HepG2 (cell line): ENCODE data around the gene ZBTB32. TPM values are rescaled to one million over a fixed set of nuclear protein-coding genes. Genes with fewer than 3 reads are reported as not detected.
"Not testable (repeated sequence)": the region's sequence is repeated elsewhere in the genome, so short reads cannot be mapped to it uniquely, and the experiment has no call there.

ENCODE experiments used
- ATAC-seq: fragments of 200-7000 bp; cut with Tn5 transposase; 3 replicates; pipeline ENCODE4 v1.9.1; 2020; ENCODE audit warnings: mild to moderate bottlenecking, moderate library complexity
- BruUV-seq: library from RNA; stranded (reverse); fragments of 400-500 nt; replicated peaks from 2 replicates; lab custom pipeline; 2021; lab: Mats Ljungman, UMichigan
- CTCF ChIA-PET: fragments of 300-600 bp; formaldehyde crosslinking; extraction: SDS; loops from one replicate; lab custom pipeline; 2021; ENCODE audit warnings: low total read pairs, inconsistent platforms, low intra/inter-chr PET ratio; lab: Yijun Ruan, JAX
- POLR2A ChIA-PET: fragments of 350-600 bp; sonication (Branson Sonifier 250); formaldehyde crosslinking; loops from one replicate; lab custom pipeline; 2020; ENCODE audit warnings: antibody characterized with exemption, inconsistent platforms; lab: Yijun Ruan, JAX
- DNase-seq: peaks from one replicate; pipeline ENCODE4 v3.0.0-alpha.2; 2015; ENCODE audit warnings: low spot score
- FAIRE-seq: peaks from 3 replicates; lab custom pipeline; 2011; peaks lifted over from hg19 to GRCh38; lab: Jason Lieb, UNC
- H2AFZ ChIP-seq: one replicate; pipeline ENCODE4 v1.6.1; 2011; ENCODE audit warnings: low read length, inconsistent platforms
- H3K27ac ChIP-seq: fragments of 300-600 bp; 3 replicates; pipeline ENCODE4 v1.8.0; 2011; ENCODE audit warnings: mixed run types, mild to moderate bottlenecking, mixed read lengths, low read length, inconsistent platforms; ENCODE audit not compliant: insufficient read depth; ENCODE audit errors: extremely low read length
- H3K27me3 ChIP-seq, 2 experiments: fragments of 200-600 bp in 1 of 2; 2 replicates in 1 of 2; 3 replicates in 1 of 2; pipeline versions ENCODE4 v1.6.0 to v1.8.0; 2011; ENCODE audit warnings: low read length in 2 of 2, mild to moderate bottlenecking in 2 of 2, moderate library complexity in 2 of 2, inconsistent platforms in 1 of 2; ENCODE audit not compliant: insufficient read depth in 2 of 2, control insufficient read depth in 1 of 2
- H3K36me3 ChIP-seq, 2 experiments: fragments of 200-600 bp in 1 of 2; replicated peaks in 1 of 2; 2 replicates in 1 of 2; 3 replicates in 1 of 2; pipeline versions ENCODE4 v1.5.1 to v1.8.0; 2011; ENCODE audit warnings: low read length in 2 of 2, inconsistent platforms in 1 of 2; ENCODE audit not compliant: insufficient read depth in 2 of 2, control insufficient read depth in 1 of 2
- H3K4me1 ChIP-seq: 2 replicates; pipeline ENCODE4 v1.5.1; 2012; ENCODE audit warnings: low read length, inconsistent platforms; ENCODE audit not compliant: insufficient read depth
- H3K4me2 ChIP-seq: 2 replicates; pipeline ENCODE4 v1.6.0; 2011; ENCODE audit warnings: low read depth, low read length, inconsistent platforms
- H3K4me3 ChIP-seq, 3 experiments: fragments of 200-600 bp in 1 of 3; sonication (generic), shearing (Covaris generic) in 1 of 3; replicated peaks in 1 of 3; 2 replicates each; pipeline ENCODE4 v1.5.1; 2011 to 2016; ENCODE audit warnings: low read length in 3 of 3, inconsistent platforms in 2 of 3, low read depth in 2 of 3, mild to moderate bottlenecking in 2 of 3, control low read depth in 1 of 3, mixed read lengths in 1 of 3; ENCODE audit not compliant: insufficient read depth in 1 of 3
- H3K79me2 ChIP-seq: one replicate; pipeline ENCODE4 v1.6.1; 2011; ENCODE audit warnings: low read length, inconsistent platforms; ENCODE audit not compliant: insufficient read depth
- H3K9ac ChIP-seq: 2 replicates; pipeline ENCODE4 v1.6.0; 2011; ENCODE audit warnings: mild to moderate bottlenecking, low read depth, low read length, inconsistent platforms; ENCODE audit not compliant: insufficient read depth
- H3K9me3 ChIP-seq: 2 replicates; pipeline ENCODE4 v1.5.1; 2012; ENCODE audit warnings: mild to moderate bottlenecking, low read length
- H4K20me1 ChIP-seq: 2 replicates; pipeline ENCODE4 v1.6.0; 2011; ENCODE audit warnings: inconsistent platforms, mild to moderate bottlenecking, low read length, moderate library complexity; ENCODE audit not compliant: insufficient read depth
- ARID3A ChIP-seq: IDR thresholded peaks from 2 replicates; pipeline ENCODE4 v1.6.1; 2012; ENCODE audit warnings: low read depth, low read length, improper control_type of control experiment
- NFYC ChIP-seq: IDR thresholded peaks from 2 replicates; pipeline ENCODE4 v1.6.1; 2016; ENCODE audit warnings: missing genetic modification reagents, missing compliant biosample characterization
- REST ChIP-seq, 2 experiments: IDR thresholded peaks; 2 replicates each; pipeline ENCODE4 v1.6.1; 2011 to 2012; ENCODE audit warnings: low read length in 2 of 2, borderline replicate concordance in 1 of 2, low read depth in 1 of 2, mild to moderate bottlenecking in 1 of 2, moderate library complexity in 1 of 2
- ZBTB33 ChIP-seq: sonication (generic); formaldehyde crosslinking; IDR thresholded peaks from 2 replicates; pipeline ENCODE4 v1.4.0; 2020; ENCODE audit warnings: missing genetic modification reagents
- ZKSCAN5 ChIP-seq: sonication (generic); formaldehyde crosslinking; IDR thresholded peaks from 2 replicates; pipeline ENCODE4 v1.5.1; 2020; ENCODE audit warnings: mild to moderate bottlenecking, missing genetic modification reagents
- WGBS: methylation state at CpG from one replicate; pipeline ENCODE4 v1.1.6; 2017; ENCODE audit warnings: low lambda C conversion rate; 5-methylcytosine and 5-hydroxymethylcytosine counted together
- in situ Hi-C: cut with HindIII; loops from 2 replicates; pipeline ENCODE4 v1.10.0; 2017; ENCODE audit warnings: low pct_unique_long_range_greater_than_20kb; ENCODE audit not compliant: extremely low pct_ligation_motif_present
- intact Hi-C: fragments of 100-400 bp; cut with micrococcal nuclease; formaldehyde crosslinking; loops from one replicate; pipeline ENCODE4 v1.10.0; 2022; ENCODE audit not compliant: unreplicated experiment
- polyA plus RNA-seq, 8 experiments: library from polyadenylated mRNA; depleted of rRNA in 3 of 8; stranded (reverse) in 7 of 8; unstranded in 1 of 8; fragments of >200 nt; fragmentation: Illumina TruSeq in 4 of 8; extraction: Trizol in 4 of 8; gene quantifications; 2 replicates each; pipeline versions ENCODE4 v1.2.1 to v1.2.3, GENCODE V29; 2011 to 2016; ENCODE audit warnings: low read depth in 4 of 8, missing spikeins in 1 of 8, mixed read lengths in 1 of 8; ENCODE audit not compliant: insufficient read depth in 1 of 8
- total RNA-seq, 5 experiments: library from RNA; depleted of rRNA; stranded (reverse); fragments of >200 nt; fragmentation: Illumina TruSeq; extraction: Trizol; gene quantifications; 2 replicates each; pipeline ENCODE4 v1.2.3, GENCODE V29; 2016; ENCODE audit warnings: low read depth in 1 of 5

ZBTB32 gene
- total and polyA plus RNA-seq, 2 of the 13 experiments (the other 11 are each of a cell fraction or from before 2014, with no cell fraction given) = not detected

- TF ChIP-seq ZBTB33 (peak; percentile 66), ZKSCAN5 (CRISPR knock-in tag) (no peak), ARID3A (no peak), NFYC (CRISPR knock-in tag) (peak; percentile 32; the same call in 1 of the 2 replicates), REST (IDR thresholded peaks at IDR 0.05; ENCODE audit: borderline replicate concordance in 1 of 2, low read depth in 1 of 2, low read length in 2 of 2) (peak; percentile 39 to 77)
- TF ChIP-seq, all 625 proteins: peak for 5
Measured at GRCh38 chr19:35704218-35704617, at the start of gene ZBTB32 (continued).

- BruUV-seq, POLR2A ChIA-PET, DNase-seq, ATAC-seq, in situ Hi-C loops, H3K79me2 ChIP-seq, intact Hi-C loops, FAIRE-seq, H3K4me3 ChIP-seq, H3K9me3 ChIP-seq, H3K4me2 ChIP-seq, H3K9ac ChIP-seq, H3K27ac ChIP-seq, H2AFZ ChIP-seq, H4K20me1 ChIP-seq, H3K27me3 ChIP-seq: not testable (repeated sequence)
- CTCF ChIA-PET = interaction anchor here (0.6 kb wide), 1 partner anchor 62 kb away, joined by 3 read pairs; no protein-coding TSS in a partner anchor
- H3K36me3 ChIP-seq = peaks cover 22 to 48% of the 10 kb centered on the region in 2 experiments
- peaks cover 11% of the 10 kb centered on the region for H3K4me1 ChIP-seq
- WGBS = 93% methylated on average over 6 of the region's 6 CpGs
Measured at GRCh38 chr19:35654828-35655227, 49.5 kb upstream of the ZBTB32 start.
